ENCODE data around the gene NPHP1.

The NPHP1 gene

DNA sequence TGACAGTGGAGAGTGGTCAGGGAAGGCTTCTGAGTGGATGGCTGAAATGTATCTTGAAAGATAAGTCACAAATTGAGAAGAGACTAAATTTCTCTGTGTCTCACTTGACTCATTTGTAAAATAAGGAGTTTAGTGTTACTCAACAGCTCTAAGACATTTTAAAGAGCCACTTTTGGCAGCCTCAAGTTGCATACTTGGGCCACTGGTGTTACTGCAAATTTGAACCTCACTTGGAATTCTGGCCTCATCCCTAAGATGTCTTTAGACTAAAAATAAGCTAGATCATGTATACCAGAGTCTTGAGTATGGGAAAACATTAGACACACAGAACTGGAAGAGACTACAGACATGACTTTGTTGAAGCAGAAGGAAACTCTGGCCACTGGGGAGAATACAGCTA, 12.0 kb upstream of the NPHP1 start:
- DNase-seq, result no peak
- ATAC-seq (ENCODE audit: insufficient read depth, low read depth), result no peak
- H3K36me3 ChIP-seq (ENCODE audit: insufficient read depth, low read length), result peaks cover 4% of the 10 kb centered on the region; the same call in 1 of the 2 replicates
- H2AFZ ChIP-seq (ENCODE audit: low read depth, low read length), result no peak overlapping the region
- H3K9ac ChIP-seq (ENCODE audit: low read depth, low read length), result no peak overlapping the region
- peaks cover 32% of the 10 kb centered on the region for H3K27me3 ChIP-seq (ENCODE audit: insufficient read depth, low read length, poor library complexity)
- H3K9me3 ChIP-seq (ENCODE audit: insufficient read depth, low read length, severe bottlenecking), result peaks cover 10% of the 10 kb centered on the region
- H3K4me3 ChIP-seq (ENCODE audit: low read depth in 1 of 2, low read length in 2 of 2), result no peak overlapping the region
- no peak overlapping the region for H3K4me2 ChIP-seq (ENCODE audit: insufficient read depth, low read length)
- no peak overlapping the region for H3K27ac ChIP-seq (ENCODE audit: low read length)
- H3K4me1 ChIP-seq (ENCODE audit: insufficient read depth, low read length), result peaks cover 7% of the 10 kb centered on the region
- H4K20me1 ChIP-seq (ENCODE audit: insufficient read depth, low read length), result no peaks in the 10 kb centered on the region
- no peak for TF ChIP-seq EZH2 (IDR thresholded peaks at IDR 0.05; ENCODE audit: borderline replicate concordance, low read depth, low read length, severe bottlenecking)
- TF ChIP-seq, protein P1, sequence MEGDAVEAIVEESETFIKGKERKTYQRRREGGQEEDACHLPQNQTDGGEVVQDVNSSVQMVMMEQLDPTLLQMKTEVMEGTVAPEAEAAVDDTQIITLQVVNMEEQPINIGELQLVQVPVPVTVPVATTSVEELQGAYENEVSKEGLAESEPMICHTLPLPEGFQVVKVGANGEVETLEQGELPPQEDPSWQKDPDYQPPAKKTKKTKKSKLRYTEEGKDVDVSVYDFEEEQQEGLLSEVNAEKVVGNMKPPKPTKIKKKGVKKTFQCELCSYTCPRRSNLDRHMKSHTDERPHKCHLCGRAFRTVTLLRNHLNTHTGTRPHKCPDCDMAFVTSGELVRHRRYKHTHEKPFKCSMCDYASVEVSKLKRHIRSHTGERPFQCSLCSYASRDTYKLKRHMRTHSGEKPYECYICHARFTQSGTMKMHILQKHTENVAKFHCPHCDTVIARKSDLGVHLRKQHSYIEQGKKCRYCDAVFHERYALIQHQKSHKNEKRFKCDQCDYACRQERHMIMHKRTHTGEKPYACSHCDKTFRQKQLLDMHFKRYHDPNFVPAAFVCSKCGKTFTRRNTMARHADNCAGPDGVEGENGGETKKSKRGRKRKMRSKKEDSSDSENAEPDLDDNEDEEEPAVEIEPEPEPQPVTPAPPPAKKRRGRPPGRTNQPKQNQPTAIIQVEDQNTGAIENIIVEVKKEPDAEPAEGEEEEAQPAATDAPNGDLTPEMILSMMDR (IDR thresholded peaks at IDR 0.05; ENCODE audit: borderline replicate concordance, extremely low read depth, low read length, poor library complexity, severe bottlenecking), result no peak
- peaks cover 5% of the 10 kb centered on the region for H3K79me2 ChIP-seq (ENCODE audit: insufficient read depth, low read length)

DNA sequence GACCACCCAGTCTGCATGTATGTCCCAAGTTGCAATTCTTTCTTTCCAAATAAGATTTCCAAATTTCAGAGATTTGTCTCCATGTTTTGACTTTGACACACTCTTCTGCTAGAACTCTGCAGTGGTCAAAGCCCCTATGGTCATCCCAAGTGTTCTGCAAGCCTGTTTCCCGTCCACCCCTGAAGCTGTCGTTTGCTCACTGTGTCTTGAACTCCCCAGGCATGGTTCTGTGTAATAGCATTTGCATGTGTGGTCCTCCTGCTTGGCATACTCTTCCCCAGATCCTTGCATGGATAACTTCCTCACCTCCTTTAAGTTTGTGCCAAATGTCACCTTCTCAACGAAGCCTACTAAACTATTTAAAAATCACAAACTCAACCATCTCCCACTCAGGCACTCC, 11.4 kb upstream of the NPHP1 start:
- Histone ChIP-seq H2AFZ (ENCODE audit: low read depth, low read length) (no peak overlapping the region), H3K4me1 (ENCODE audit: insufficient read depth, low read length) (peaks cover 12% of the 10 kb centered on the region), H3K9ac (ENCODE audit: low read depth, low read length) (no peak overlapping the region), H3K4me3 (ENCODE audit: low read depth in 1 of 2, low read length in 2 of 2) (no peak overlapping the region), H3K4me2 (ENCODE audit: insufficient read depth, low read length) (no peak overlapping the region), H3K27ac (ENCODE audit: low read length) (no peak overlapping the region), H3K9me3 (ENCODE audit: insufficient read depth, low read length, severe bottlenecking) (peaks cover 10% of the 10 kb centered on the region), H4K20me1 (ENCODE audit: insufficient read depth, low read length) (no peaks in the 10 kb centered on the region), H3K36me3 (ENCODE audit: insufficient read depth, low read length) (peaks cover 5% of the 10 kb centered on the region; the same call in 1 of the 2 replicates), H3K27me3 (ENCODE audit: insufficient read depth, low read length, poor library complexity) (peaks cover 27% of the 10 kb centered on the region), H3K79me2 (ENCODE audit: insufficient read depth, low read length) (peaks cover 11% of the 10 kb centered on the region)
- TF ChIP-seq, protein P1 (IDR thresholded peaks at IDR 0.05; ENCODE audit: borderline replicate concordance, extremely low read depth, low read length, poor library complexity, severe bottlenecking), result no peak
- no peak for TF ChIP-seq EZH2 (IDR thresholded peaks at IDR 0.05; ENCODE audit: borderline replicate concordance, low read depth, low read length, severe bottlenecking)
- no peak for ATAC-seq (ENCODE audit: insufficient read depth, low read depth)
- no peak for DNase-seq

- Histone ChIP-seq H3K36me3 (ENCODE audit: insufficient read depth, low read length) (peaks cover 10% of the 10 kb centered on the region; the same call in 1 of the 2 replicates), H3K27me3 (ENCODE audit: insufficient read depth, low read length, poor library complexity) (peaks cover 23% of the 10 kb centered on the region), H3K4me2 (ENCODE audit: insufficient read depth, low read length) (no peak overlapping the region), H3K9me3 (ENCODE audit: insufficient read depth, low read length, severe bottlenecking) (peaks cover 10% of the 10 kb centered on the region), H3K4me3 (ENCODE audit: low read depth in 1 of 2, low read length in 2 of 2) (no peak overlapping the region), H3K27ac (ENCODE audit: low read length) (no peak overlapping the region), H3K4me1 (ENCODE audit: insufficient read depth, low read length) (peaks cover 17% of the 10 kb centered on the region), H3K9ac (ENCODE audit: low read depth, low read length) (no peak overlapping the region), H4K20me1 (ENCODE audit: insufficient read depth, low read length) (no peaks in the 10 kb centered on the region), H2AFZ (ENCODE audit: low read depth, low read length) (no peak overlapping the region), H3K79me2 (ENCODE audit: insufficient read depth, low read length) (peaks cover 14% of the 10 kb centered on the region)
- DNase-seq (no peak), ATAC-seq (ENCODE audit: insufficient read depth, low read depth) (no peak)
- TF ChIP-seq EZH2 (IDR thresholded peaks at IDR 0.05; ENCODE audit: borderline replicate concordance, low read depth, low read length, severe bottlenecking), result no peak
- TF ChIP-seq, protein P1 (IDR thresholded peaks at IDR 0.05; ENCODE audit: borderline replicate concordance, extremely low read depth, low read length, poor library complexity, severe bottlenecking), result no peak
These were observed 10.8 kb upstream of the NPHP1 start for GRCh38 chr2:110215566-110216158.

Data from DND-41 (cell line).